ENCODE data around the gene WBP11.

The WBP11 gene

DNA sequence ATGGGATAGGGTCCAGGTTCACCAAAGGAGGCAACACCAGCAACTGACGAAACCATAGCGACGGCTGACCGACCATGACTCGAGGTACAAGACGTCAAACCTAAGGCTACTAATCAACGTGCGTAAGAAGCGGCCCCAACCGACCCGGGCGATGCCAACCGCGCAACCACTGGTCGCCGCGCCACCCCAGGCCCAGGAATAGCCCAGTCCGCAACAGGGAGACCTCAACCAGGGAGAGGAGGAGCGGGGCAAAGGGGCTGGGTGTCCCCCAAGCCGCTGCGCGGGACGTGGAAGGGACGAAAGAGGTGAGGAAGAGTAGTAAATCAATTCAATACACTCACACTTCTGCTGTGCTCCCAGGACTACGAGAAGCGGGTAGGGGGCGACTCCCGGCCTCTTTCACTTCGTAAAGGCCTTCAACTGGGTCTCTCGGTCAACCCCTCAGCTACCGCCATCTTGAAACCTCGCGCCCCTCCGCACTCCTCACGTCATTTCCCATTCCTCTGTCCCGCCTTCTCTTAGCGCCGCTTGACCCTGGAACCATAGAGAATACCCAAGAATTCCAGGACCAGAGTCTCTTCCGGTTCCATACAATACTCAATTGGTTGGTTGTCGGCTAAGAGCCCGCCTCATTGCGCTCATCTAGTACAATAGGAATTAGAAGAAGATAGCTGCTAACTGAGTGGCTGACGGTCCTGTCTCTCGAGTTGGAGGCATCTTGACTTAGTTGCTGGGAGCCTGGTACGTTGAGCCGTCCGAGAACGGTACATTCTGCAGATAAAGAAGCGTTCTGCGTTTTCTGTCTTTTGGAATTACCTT, at the start of gene WBP11, which contains the start of gene C12orf60:
Gene WBP11 (minus strand): TSS at position 468 of the 819 bp plus-strand sequence. CDS start 2,095 bp downstream, outside the sequence.
Gene C12orf60 (plus strand): TSS at position 660 of the 819 bp plus-strand sequence. CDS start 19,266 bp downstream, outside the sequence.
- peak; percentile 99 for FAIRE-seq

DNA sequence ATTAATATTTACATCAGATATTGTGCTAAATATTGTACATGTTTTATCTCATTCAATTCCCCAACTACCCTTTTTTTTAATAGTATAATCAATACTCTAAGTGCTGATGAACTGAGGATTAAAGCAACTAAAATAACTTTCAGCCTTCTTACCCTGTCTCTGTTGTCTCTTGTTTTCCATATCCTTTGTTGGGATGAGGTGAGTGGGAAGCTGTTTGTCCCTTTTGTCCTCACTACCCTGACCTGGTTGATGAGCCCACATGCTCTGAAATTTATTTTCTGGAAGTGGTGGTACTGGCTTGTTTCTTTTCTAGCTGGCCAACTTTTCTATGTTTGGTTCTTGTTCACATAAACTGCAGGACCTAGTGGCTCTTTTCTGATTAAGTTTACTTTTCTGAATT, 49.6 kb upstream of the WBP11 start:
- no peak for FAIRE-seq

DNA sequence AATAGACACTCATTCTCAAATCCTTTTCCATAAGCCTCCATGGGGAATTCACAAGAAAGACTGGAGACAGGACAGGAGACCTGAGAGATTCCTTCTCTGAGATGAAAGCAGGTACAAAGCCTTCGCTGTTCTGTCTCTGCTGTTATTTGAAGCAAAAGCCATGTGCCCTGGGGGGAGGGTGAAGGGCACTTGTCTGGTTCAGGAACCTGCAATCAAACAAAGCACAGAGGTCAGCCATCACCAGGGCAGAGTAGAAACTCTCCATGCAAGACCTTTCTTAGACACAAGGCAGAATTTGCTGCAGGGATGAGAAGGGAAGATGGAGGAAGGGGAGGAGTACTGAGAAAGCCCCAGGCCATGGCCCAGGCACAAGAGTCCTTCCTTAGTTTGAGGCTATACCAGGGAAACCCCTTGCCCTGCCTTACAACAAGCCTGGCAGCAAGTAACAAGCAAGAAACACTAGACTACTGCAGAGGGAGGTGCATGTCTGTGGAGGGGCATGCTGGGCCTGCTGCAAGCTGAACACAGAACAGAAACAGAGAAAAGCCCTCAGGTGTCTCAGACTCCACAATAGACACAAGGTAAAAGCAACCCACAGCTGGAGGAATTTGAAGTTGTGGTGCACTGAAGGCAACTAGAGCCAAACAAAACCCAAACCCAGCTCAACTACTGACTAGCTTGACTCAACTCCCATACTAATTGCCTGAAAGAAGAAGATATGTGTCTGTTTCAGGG, 47.8 kb upstream of the WBP11 start:
- no peak for FAIRE-seq

DNA sequence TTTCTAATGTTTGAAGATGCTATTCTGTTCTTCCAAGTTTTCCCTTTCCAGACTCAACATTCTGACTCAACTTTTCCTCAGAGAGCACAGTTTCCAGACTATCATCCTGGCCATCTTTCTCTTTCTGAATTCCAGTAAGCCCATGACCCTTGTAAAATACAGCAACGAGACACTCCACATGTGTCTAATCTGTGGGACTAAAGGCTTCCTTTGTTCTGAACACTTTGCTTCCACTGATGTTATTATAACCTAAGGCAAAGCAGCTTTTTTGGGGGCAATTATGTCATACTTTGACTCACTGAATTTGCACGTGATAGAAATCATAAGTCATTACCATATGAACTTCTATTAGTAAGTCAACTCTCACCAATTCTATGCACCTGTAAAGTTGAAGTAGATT, 46.4 kb upstream of the WBP11 start:
- FAIRE-seq, result no peak

DNA sequence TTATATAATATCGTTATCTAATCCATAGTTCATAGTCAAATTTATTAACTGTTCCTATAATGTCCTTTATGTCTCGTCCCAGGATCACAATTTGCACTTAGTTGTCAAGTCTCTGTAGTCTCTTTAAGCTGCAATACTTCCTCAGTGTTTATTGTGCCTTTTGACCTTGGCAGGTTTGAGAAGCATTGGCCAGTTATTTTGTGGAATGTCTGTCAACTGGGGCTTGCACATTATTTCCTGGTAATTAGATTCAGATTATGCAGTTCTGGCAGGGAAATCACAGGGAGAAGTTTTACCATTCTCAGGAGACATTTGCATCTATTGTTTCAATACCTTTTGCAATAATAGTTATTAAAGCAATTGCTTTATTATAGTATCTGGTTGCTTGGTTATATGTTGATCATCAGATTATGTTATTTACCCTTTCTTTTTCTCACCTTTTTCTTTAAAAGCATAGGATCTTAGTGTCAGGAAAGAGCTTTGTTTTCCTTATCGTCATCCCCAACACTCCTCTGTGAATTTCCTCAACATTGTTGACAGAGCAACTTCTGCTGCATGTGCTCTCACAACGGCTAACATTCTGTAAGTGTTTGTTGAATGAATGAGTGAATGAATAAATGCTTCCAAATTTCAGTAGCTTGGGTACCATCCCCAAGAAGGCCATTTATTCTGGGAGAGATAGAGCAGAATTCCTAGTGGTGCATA, 43.8 kb upstream of the WBP11 start:
- FAIRE-seq, result no peak

DNA sequence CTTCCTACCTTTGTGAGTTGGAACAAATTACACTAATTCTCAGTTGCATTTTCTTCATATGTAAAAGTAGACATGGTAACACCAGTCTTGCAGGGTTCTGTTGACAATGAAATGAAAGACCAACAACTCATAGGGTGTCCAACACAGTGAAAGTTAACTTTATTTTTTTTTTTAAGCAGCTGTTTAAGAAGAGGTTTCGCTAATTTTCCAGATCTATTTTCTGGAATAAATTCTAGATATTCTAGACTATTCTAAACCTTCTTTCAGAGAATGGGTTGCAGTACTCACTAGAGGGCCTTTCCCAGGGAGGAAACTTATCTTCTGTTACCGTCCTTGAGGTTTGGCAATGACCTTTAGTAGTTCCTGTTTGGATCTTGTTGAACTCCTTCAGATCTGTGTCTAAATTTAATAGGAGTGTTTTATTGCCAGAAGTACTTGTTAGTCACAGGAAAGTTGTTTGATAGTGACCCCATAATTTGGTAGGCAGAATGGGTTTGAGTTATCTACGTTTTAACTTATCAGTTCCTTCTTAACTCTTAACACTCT, 42.8 kb upstream of the WBP11 start:
- FAIRE-seq, result no peak

DNA sequence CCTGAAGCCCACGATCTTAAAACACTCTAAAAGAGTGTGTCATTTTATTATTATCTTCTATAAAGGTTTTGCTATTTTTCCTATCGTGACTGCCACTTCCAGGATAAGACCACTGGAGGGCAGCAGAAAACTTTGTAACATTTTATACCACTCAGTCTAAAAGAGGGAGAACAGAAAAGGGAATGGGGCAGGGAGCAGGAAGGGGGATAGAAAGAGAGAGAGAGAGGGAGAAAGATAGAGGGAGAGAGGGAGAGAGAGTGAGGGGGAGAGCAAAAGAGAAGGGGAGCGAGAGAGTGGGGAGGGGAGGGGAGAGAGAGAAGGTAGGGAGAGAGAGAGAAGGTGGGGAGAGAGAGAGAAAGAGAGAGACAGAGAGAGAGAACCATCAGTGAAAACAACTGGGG, 42.1 kb upstream of the WBP11 start:
- peak; percentile 21 for FAIRE-seq

DNA sequence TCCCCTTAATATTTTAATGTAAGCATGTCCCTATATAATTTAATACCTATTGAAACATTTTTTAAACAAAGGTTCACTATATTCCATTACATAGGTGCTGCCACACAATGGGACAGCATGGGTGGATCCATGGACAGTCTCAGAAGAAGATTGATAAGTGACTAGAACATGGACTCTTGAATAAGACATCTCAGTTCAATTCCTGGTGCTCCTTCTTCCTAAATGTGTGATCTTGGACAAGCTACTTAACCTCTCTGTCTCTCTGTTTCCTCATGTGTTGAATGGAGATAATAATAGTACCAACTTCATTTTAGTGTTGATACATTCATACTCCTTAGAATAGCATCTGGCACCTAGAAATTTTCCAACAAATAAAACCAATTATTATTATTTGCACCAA, 41.1 kb upstream of the WBP11 start:
- no peak for FAIRE-seq

DNA sequence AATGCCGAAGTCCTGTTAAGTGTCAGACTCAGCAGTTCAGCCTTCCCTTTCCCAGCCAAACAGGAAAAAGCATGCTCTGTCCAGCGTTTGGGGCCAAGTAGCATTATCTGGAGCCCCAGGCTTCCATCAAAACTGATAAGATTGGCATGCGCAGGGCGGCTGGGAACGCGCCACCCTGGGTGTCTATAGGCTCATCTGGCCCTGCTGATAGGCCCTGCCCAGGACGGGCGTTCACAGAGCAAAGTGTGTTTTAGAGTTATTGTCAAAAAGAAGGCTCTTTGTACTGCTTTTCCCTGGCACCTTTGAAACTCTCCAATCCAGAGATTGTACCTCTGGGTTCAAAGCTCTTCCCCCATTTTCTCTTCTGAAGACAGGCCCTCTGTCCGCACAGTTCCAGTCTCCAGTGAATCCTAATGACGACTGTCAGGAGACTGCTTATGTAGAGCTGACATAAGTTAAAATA, 40.2 kb upstream of the WBP11 start, which contains the start of gene ART4:
Gene ART4 (minus strand): TSS at position 102 of the 463 bp plus-strand sequence. CDS start 413 bp downstream, outside the sequence.
- no peak for FAIRE-seq

DNA sequence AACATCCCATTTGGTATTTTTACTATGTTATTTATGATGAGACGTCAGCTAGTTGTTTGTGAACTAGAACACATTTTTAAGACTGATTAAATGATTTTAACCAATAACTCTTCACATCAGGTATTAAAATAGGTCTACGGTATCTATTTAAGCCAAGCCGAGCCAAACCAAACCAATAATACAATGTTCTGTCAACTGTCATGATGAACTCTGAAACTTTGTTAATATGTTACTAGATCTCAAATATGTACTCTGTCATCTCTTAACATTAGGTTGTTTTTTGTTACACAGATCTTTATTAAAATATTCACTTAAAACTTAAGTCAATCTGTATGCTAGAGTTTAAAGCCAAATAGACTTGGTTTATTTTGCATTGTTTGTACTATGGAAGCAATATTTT, 39.0 kb upstream of the WBP11 start:
- FAIRE-seq, result no peak

DNA sequence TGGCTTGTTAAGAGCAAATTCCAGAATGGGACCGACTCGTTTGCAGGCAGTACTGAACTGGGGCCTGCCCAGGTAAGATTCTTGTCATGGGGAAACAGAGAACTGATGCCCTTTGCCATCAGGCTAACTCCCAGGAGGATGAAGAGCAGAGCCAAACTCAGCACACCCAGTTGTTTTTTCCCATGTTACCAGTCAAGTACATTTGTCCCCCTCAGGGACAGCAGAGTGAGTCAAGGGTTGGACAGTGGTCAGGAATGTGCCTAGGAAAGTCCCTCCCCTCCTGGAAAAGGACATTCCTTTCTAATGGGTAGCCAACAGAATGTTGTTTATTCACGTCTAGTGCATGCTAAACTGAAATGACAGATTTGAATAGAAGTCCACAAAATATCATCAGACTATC, 38.5 kb upstream of the WBP11 start:
- FAIRE-seq, result no peak

DNA sequence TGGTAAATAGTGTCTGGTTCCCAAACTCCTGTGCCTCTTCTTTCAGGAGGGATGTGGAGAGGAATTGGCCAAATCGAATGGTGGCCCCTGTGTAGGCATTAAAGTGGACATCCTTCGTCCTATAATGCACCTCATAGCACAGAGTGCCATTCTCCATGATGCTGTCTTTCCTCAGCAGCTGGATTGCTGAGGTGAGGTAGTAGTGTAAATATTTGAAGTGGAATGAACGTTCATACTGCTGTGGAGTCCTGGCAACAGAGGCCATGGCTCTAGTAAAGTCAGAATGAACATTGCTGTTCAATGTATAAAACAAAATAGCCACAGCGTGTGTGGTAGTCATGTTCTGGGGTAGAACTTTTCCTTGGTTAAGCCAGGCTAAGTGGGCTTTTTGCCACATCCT, 37.3 kb upstream of the WBP11 start:
- no peak for FAIRE-seq

DNA sequence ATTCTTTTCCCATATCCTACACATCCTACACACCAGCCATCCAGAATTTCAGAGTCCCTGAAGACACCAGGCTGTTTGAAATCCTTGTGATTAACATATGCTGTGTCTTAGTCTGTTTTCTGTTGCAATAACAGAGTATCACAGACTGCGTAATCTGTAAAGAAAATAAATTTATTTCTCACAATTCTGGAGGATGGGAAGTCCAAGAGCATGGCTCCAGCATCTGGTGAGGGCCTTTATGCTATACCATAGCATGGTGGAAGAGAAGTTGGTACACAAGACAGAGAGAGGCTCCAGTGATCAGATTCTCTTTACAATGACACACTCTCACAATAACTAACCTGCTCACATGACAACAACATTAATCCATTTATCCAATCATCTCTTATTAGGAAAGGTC, 36.0 kb upstream of the WBP11 start:
- no peak for FAIRE-seq

DNA sequence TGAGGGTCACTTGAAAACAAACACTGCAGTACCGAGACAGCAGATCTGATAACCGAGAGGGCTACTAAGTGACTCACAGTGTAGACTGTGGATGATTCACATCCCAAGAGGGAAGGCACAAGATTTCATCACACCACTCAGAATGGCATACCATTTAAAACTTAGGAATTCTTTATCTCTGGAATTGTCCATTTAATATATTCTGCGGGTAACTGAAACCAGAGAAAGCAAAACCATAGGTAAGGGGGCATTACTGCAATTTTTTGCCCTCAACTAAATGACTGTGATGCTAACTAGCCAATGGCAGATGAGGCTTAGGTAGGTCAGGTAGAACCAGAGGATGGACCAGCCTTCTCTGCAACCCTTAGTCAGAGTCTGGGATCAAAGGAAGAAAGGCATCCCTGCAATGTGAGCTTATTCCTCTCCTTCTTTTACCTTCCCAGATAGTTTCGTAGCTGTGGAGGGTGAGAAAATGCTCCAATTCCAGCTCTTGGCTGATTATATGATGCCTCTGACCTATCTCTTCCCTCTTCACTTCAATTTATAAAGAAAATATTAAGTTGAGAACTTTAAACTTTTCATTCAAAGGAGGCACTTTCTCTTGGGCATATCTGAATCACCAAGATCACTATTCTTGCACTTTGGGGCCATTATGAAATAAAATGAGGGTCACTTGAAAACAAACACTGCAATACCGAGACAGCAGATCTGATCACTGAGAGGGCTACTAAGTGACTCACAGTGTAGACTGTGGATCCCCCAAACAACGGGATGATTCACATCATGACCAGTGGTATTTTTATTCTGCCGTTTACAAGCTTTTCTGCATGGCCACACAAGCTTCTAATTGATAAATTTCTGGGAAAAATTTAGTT, 33.3 kb upstream of the WBP11 start:
- no peak for FAIRE-seq

DNA sequence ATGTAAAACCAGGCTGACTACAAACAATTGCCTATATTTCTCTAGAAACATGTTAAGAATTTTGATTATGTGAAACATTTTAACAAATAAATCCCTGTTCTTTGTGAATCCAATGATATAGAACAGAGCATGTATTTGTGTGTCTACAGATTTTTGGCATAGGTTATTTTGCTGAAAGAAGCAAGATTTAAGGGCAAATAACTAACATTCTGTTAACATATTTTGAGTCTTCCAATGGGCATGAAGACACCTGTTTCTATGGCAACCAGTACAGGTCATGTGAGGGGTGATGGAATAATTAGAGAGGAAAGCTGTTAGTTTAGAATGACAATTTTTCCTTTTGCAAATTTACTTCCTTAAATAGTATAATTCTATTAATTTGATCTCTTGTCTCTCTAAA, 31.2 kb upstream of the WBP11 start:
- FAIRE-seq, result no peak

DNA sequence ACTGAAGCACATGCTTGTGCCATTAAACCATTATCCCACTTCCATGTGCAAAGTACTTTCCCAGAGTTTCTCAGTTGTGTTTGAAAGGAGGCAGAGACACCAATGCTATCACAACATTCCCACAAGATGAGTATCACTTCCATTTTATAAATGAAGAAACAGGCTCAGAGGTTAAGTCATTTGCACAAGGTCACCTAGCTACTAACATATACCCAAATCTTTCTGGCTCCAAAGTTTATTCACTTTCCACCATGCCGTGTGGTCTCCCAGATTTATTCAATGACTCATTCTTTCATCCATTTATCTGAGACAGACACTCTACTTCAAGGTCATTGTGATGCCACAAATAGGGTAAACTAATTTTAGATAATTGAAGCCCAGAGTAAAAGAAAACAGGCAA, 30.7 kb upstream of the WBP11 start:
- no peak for FAIRE-seq

DNA sequence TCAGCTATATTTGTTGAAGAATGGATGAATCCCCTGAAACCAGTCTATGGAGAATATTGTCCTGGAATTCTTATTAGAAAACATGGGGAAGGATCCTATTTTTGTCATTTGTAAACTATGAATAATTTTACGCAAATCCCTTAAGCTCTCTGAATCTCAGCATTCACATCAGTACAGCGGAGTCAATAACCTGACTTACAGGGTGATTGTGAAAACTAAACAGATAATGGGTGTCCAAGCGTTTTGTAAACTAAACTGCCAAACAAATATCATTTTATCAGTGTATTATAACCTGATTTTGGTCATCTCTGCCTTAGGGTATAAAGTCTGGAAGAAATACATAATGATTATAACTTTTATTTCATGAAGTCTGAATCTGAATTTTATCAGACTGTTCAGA, 30.1 kb upstream of the WBP11 start:
- FAIRE-seq, result no peak

DNA sequence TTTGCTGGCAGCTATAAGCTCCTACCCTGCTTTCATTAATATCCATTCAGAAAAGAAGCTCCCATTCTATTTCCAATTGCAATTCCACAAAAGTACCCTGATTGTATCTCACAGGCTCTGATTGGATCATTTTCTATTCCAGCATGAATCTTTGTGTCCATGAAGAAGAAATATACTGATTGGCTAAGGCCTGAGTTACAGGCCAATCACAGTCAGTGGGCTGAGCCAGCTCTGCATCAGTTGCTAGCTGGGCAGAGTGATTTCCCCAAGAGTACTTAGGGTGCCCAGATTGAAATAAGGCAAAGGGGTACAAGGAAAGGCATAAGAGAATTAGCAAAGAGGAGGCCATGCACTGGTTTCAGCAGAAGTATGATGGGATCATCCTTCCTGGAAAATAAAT, 25.6 kb upstream of the WBP11 start:
- FAIRE-seq, result no peak

DNA sequence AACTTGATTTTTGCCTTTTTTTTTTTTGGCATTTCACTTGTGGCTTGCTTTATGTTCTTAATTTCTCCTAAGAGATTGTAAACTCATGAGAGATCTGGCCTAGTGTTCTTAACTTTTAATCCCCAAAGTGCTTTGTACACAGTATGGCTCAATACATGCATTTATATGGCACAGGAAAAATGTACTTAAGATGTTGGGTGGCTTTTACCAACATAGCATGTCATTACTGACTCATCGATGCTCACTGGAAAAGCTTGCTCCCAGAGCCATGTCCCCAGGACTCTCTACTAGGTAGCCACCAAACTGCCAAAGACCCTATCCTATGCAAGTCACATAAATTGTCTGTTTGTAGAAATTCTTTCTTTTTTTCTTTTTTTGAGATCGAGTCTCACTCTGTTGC, 23.8 kb upstream of the WBP11 start:
- no peak for FAIRE-seq

DNA sequence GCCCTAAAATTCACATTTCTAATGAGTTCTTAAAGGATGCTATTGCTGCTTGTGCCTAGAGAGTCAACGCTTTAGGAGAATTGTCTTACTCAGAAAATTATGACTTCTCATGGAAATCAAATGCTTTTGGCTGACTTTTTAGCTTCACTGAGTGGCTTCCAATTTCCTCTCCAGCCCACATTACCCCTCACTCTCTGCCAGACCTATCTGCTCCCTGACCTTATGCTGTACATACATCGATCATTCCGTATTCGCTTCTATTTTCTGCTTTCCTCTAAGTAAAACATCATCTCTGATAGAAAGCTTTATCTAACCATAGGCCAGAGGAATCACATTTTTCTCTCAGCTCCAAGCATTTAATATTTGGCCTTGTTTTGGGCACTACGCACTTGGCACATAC, 23.2 kb upstream of the WBP11 start:
- FAIRE-seq, result no peak

DNA sequence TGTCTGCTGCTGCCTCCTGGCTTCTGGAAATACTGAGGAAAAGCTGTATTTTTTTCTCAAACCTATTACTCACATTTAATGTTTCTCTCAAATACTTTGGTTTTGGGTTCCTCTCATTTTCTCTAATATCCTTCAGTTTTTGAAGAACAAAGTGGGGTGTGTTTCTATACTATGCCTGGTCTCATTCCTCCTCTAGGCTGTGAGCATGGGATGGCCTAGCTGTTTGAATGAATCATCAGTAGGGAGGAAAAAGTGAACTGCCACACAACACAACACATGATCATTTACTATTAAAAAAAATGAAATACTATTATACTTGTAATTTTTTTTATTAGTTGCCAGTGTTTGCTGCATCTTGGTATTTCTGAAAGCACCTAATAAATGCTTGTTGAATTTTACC, 22.0 kb upstream of the WBP11 start:
- no peak for FAIRE-seq

DNA sequence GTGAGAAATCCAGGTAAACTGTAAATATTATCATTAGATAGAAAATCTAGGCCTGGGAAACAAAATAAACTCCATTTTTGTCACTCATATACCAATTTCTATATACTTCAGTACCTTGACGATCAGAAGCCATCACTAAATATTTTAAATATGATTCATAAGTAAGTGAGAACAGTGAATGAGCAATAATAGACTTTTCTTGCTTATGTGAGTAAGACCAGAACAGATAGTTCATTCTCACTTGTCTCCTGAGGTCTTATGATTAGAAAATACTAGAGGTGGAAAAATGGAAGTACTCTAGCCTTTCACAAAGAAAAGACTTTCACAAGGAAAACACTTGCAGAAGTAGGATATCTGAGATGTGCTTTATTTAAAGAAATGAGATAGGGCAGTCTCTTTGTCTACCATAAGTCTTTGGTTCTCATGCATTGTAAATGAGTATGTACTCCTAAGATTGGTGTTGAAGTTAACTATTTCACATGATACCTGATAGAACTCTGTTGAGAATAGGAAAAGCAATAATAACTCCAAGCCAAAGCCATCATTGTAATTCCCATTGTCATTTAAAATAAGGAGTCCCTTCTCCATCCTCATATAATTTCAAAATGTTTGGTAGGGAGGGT, 20.8 kb upstream of the WBP11 start:
- no peak for FAIRE-seq
